ENCODE measurements around the gene FOXP1. TPM values are rescaled to one million over a fixed set of nuclear protein-coding genes. Genes with fewer than 3 reads are reported as not detected.

FOXP1 gene
- total RNA-seq, 1 donor from 2014 or later: 27.3 TPM

GRCh38 chr3:71309342-71309741 is 274.2 kb downstream of the FOXP1 start:
- H3K9ac ChIP-seq: no peak overlapping the region
- Mint-ChIP-seq H3K36me3 (no peaks in the 10 kb centered on the region), H3K4me3 (no peak overlapping the region), H3K27me3 (ENCODE audit: insufficient read depth, low read depth) (peaks cover 2% of the 10 kb centered on the region), H3K4me1 (peaks cover 30% of the 10 kb centered on the region), H3K27ac (no peak overlapping the region), H3K9me3 (no peaks in the 10 kb centered on the region)
- no peak overlapping the region for H3K27ac ChIP-seq
- H3K4me1 ChIP-seq: peaks cover 34% of the 10 kb centered on the region
- no peak overlapping the region for H2AFZ ChIP-seq (replicated peaks)
- H3K27me3 ChIP-seq: no peaks in the 10 kb centered on the region
- no peaks in the 10 kb centered on the region for H3K9me3 ChIP-seq (ENCODE audit: low read depth)
- no peak for DNase-seq (ENCODE audit: low spot score)
- peaks cover 27% of the 10 kb centered on the region for H3F3A ChIP-seq (ENCODE audit: low read depth)
- H3K79me2 ChIP-seq (ENCODE audit: low read depth): peaks cover 11% of the 10 kb centered on the region
- TF ChIP-seq, protein P1, sequence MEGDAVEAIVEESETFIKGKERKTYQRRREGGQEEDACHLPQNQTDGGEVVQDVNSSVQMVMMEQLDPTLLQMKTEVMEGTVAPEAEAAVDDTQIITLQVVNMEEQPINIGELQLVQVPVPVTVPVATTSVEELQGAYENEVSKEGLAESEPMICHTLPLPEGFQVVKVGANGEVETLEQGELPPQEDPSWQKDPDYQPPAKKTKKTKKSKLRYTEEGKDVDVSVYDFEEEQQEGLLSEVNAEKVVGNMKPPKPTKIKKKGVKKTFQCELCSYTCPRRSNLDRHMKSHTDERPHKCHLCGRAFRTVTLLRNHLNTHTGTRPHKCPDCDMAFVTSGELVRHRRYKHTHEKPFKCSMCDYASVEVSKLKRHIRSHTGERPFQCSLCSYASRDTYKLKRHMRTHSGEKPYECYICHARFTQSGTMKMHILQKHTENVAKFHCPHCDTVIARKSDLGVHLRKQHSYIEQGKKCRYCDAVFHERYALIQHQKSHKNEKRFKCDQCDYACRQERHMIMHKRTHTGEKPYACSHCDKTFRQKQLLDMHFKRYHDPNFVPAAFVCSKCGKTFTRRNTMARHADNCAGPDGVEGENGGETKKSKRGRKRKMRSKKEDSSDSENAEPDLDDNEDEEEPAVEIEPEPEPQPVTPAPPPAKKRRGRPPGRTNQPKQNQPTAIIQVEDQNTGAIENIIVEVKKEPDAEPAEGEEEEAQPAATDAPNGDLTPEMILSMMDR (IDR thresholded peaks at IDR 0.05): no peak
- TF ChIP-seq EZH2 (IDR thresholded peaks at IDR 0.05): no peak
- no peak for TF ChIP-seq EZH2phosphoT487 (IDR thresholded peaks at IDR 0.05)
- H3K36me3 ChIP-seq: no peaks in the 10 kb centered on the region
- H3K4me3 ChIP-seq: no peak overlapping the region
- H4K20me1 ChIP-seq (ENCODE audit: low read depth): no peaks in the 10 kb centered on the region
- H3K4me2 ChIP-seq: no peak overlapping the region

- no peak overlapping the region for H3K4me3 Mint-ChIP-seq
- Histone ChIP-seq H3K4me1 (peaks cover 39% of the 10 kb centered on the region), H3K27me3 (no peaks in the 10 kb centered on the region), H3K27ac (no peak overlapping the region), H3K4me3 (no peak overlapping the region), H3K4me2 (no peak overlapping the region), H3K36me3 (no peaks in the 10 kb centered on the region), H2AFZ (replicated peaks) (no peak overlapping the region), H3K79me2 (ENCODE audit: low read depth) (peaks cover 16% of the 10 kb centered on the region), H3F3A (ENCODE audit: low read depth) (peaks cover 32% of the 10 kb centered on the region), H4K20me1 (ENCODE audit: low read depth) (no peaks in the 10 kb centered on the region), H3K9me3 (ENCODE audit: low read depth) (no peaks in the 10 kb centered on the region), H3K9ac (no peak overlapping the region)
- peaks cover 2% of the 10 kb centered on the region for H3K27me3 Mint-ChIP-seq (ENCODE audit: insufficient read depth, low read depth)
- no peak for DNase-seq (ENCODE audit: low spot score)
- TF ChIP-seq EZH2phosphoT487 (IDR thresholded peaks at IDR 0.05) (no peak), EZH2 (IDR thresholded peaks at IDR 0.05) (no peak)
- TF ChIP-seq, protein P1 (IDR thresholded peaks at IDR 0.05): no peak
- H3K9me3 Mint-ChIP-seq: no peaks in the 10 kb centered on the region
- no peaks in the 10 kb centered on the region for H3K36me3 Mint-ChIP-seq
- H3K4me1 Mint-ChIP-seq: peaks cover 35% of the 10 kb centered on the region
- no peak overlapping the region for H3K27ac Mint-ChIP-seq
Observed at GRCh38 chr3:71308836-71309235, 274.7 kb downstream of the FOXP1 start.

DNA sequence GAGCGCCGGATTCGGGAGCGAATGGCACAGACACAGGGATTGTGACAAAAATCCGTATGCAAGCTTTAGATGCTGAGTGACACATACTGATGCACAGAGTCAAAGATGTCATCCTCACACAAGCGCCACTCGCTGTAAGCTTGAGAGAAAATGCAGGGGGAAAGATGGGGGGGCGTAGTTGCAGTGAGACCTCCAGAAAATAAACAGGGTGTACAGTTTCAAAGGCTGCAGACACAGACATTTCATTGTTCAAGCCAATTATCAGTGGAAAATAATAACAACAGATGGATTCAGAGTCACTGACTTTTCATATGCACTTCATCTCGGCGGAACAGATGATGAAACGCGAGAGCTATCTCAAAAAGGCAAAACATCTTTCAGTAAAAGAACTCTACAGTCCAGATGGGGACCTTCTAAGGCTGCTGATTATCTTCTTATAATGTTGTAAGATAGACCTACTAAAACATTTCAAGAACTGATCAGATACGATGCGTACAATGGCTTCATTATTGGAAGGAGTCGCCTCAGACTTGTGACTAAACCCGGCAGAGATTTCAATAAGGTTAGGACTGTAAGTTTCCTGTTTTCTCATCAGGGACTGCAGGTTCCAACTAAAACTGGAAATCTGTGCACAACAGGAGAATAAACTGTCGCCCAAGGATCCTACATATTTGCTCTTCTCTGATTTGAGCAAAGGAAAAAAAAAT is 275.4 kb downstream of the FOXP1 start:
- H4K20me1 ChIP-seq (ENCODE audit: low read depth): no peaks in the 10 kb centered on the region
- H3K4me3 ChIP-seq: no peak overlapping the region
- H3K36me3 ChIP-seq: no peaks in the 10 kb centered on the region
- H3K27me3 ChIP-seq: no peaks in the 10 kb centered on the region
- no peak overlapping the region for H3K4me2 ChIP-seq
- Mint-ChIP-seq H3K9me3 (no peaks in the 10 kb centered on the region), H3K27ac (no peak overlapping the region), H3K4me3 (no peak overlapping the region), H3K36me3 (no peaks in the 10 kb centered on the region), H3K4me1 (peaks cover 40% of the 10 kb centered on the region), H3K27me3 (ENCODE audit: insufficient read depth, low read depth) (peaks cover 2% of the 10 kb centered on the region)
- no peak for TF ChIP-seq EZH2phosphoT487 (IDR thresholded peaks at IDR 0.05)
- TF ChIP-seq EZH2 (IDR thresholded peaks at IDR 0.05): no peak
- TF ChIP-seq, protein P1 (IDR thresholded peaks at IDR 0.05): no peak
- no peak overlapping the region for H3K27ac ChIP-seq
- H3K9me3 ChIP-seq (ENCODE audit: low read depth): no peaks in the 10 kb centered on the region
- H2AFZ ChIP-seq (replicated peaks): no peak overlapping the region
- H3F3A ChIP-seq (ENCODE audit: low read depth): peaks cover 32% of the 10 kb centered on the region
- no peak for DNase-seq (ENCODE audit: low spot score)
- peaks cover 46% of the 10 kb centered on the region for H3K4me1 ChIP-seq
- H3K9ac ChIP-seq: no peak overlapping the region
- peaks cover 23% of the 10 kb centered on the region for H3K79me2 ChIP-seq (ENCODE audit: low read depth)

Data from neural progenitor cell (in vitro differentiated cells).